KOPT-K1 (cell line): Measurements from ENCODE around the gene NPTX1.
"Not testable (repeated sequence)": the region's sequence is repeated elsewhere in the genome, so short reads cannot be mapped to it uniquely, and the experiment has no call there.

Experiments
- H3K27ac ChIP-seq: fragments of 200-600 bp; sonication (generic); 2 replicates; pipeline ENCODE4 v1.5.1; 2016; ENCODE audit warnings: antibody characterized with exemption, mild to moderate bottlenecking, low read depth, low read length; ENCODE audit not compliant: poor library complexity, severe bottlenecking
- H3K36me3 ChIP-seq: fragments of 200-600 bp; sonication (generic); 2 replicates; pipeline ENCODE4 v1.5.1; 2017; ENCODE audit warnings: antibody characterized with exemption, mild to moderate bottlenecking, low read length, moderate library complexity; ENCODE audit not compliant: insufficient read depth
- H3K9me3 ChIP-seq: fragments of 200-600 bp; sonication (generic); 2 replicates; pipeline ENCODE4 v1.5.1; 2017; ENCODE audit warnings: antibody characterized with exemption, low read length, mild to moderate bottlenecking; ENCODE audit not compliant: insufficient read depth, poor library complexity, severe bottlenecking

The NPTX1 gene

DNA sequence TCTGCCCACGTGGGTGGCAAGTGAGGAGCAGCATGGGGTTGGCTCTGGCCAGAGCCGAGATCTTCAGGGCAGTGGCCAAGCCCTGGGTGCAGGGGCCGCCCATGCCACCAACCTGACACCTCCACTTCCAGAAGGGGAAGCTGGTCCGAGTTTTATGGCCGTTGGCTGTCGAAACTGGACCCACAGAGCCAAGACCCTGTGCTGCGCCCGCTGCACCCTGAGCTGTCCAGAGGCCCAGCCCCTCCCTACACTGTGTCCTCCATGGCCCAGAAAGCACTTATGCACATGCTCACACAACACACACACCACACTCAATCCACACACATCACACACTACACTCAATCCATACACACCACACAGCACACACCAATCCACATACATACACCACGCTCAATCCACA, 34.4 kb upstream of the NPTX1 start:
- Histone ChIP-seq H3K36me3 (no peaks in the 10 kb centered on the region), H3K9me3 (no peaks in the 10 kb centered on the region), H3K27ac (no peak overlapping the region)

DNA sequence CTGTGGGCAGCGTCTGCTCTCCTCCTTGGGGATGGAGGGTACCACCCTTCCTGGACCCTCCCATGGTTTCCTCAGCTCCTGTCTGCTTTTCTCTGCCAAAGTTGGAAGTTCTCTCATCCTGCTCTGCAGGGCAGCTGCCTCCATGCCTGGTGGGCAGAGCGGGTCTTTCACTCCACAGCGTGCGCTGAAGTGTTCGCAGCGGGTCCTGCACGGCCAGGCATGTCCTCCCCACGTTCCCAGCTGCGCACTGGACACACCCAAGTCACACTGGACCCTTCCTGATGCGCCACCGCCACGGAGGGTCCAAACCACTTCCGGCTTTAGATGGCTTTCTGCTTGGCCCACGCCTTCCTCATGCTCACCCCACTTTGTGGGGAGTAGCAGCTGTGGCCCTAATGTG, 33.7 kb upstream of the NPTX1 start:
- H3K36me3 ChIP-seq: no peaks in the 10 kb centered on the region
- H3K9me3 ChIP-seq: no peaks in the 10 kb centered on the region
- no peak overlapping the region for H3K27ac ChIP-seq

DNA sequence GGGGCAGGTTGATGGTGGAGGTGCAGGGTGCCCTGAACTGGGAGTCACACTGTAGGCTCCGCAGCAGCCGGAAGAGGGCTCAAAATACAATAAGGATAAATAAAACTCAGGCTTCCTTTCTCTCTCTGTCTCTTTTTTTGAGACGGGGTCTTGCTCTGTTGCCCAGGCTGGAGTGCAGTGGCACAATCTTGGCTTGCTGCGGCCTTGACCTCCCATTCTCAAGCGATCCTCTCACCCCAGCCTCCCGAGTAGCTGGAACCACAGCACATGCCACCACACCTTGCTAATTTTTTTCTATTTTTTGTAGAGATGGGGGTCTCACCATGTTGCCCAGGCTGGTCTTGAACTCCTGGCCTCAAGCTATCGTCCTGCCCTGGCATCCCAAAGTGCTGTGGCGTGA, 32.9 kb upstream of the NPTX1 start:
- Histone ChIP-seq H3K36me3 (no peaks in the 10 kb centered on the region), H3K9me3 (no peaks in the 10 kb centered on the region), H3K27ac (no peak overlapping the region)

DNA sequence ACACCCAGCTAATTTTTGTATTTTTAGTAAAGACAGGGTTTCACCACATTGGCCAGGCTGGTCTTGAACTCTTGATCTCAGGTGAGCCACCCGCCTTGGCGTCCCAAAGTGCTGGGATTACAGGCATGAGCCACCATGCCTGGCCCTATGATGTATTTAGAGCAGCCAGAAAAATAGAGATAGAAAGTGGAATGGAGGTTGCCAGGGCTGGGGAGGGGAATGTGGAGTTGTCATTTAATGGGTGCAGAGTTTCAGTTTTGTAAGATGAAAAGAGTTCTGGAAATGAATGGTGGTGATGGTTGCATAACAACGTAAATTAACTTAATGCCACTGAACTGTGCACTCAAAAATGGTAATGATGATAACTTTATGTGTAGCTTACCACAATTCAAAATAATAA, 31.6 kb upstream of the NPTX1 start:
- no peak overlapping the region for H3K27ac ChIP-seq

DNA sequence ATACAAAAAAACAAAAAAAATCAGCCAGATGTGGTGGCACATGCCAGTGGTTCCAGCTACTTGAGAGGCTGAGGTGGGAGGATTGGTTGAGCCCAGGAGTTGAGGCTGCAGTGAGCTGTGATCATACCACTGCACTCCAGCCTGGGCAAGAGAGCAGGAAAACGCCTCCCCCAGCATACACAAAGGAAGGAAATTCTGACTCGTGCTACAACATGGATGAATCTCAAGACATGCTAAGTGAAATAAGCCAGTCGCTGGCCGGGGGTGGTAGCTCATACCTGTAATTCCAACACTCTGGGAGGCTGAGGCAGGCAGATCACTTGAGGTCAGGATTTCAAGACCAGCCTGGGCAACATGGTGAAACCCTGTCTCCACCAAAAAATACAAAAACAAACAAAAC, 30.8 kb upstream of the NPTX1 start:
- H3K9me3 ChIP-seq, H3K27ac ChIP-seq, H3K36me3 ChIP-seq: not testable (repeated sequence)

More for the DNA sequence above, 31.6 kb upstream of the NPTX1 start:
- no peaks in the 10 kb centered on the region for H3K36me3 ChIP-seq
- no peaks in the 10 kb centered on the region for H3K9me3 ChIP-seq

DNA sequence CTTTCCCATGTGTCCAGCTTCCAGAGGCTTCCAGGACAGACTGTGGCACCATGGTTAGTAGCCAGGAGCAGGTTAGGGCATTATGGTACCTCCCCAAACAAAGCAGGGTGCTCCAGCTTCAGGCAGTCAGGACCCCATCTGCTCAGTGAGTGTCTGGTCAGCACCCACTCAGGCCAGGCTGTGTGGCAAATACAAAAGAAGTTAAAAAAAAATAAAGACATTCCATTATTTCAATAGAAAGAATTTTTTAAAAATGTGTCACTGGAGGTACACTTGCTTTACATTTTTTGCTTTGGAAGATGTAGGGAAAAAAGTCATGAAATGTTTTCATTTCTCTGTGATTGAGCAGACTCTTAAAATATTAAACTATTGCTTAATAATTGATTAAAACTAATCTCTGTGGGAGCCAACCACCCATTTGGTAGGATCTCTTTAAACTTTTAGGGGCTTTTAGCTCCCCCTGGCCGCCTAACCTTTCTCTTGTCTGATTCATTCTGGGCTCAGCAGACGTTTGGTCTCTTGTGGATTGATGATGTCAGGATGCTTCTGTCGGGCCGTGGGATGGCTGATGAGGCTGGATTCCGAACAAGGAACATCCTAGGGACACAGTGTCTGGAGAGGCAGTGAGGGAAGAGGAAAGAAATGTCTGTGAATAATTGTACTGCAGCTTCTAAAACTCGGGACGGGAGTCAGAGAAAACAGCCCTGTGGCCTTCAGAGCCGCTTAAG, 28.4 kb upstream of the NPTX1 start:
- no peaks in the 10 kb centered on the region for H3K9me3 ChIP-seq
- H3K27ac ChIP-seq: no peak overlapping the region
- no peaks in the 10 kb centered on the region for H3K36me3 ChIP-seq

DNA sequence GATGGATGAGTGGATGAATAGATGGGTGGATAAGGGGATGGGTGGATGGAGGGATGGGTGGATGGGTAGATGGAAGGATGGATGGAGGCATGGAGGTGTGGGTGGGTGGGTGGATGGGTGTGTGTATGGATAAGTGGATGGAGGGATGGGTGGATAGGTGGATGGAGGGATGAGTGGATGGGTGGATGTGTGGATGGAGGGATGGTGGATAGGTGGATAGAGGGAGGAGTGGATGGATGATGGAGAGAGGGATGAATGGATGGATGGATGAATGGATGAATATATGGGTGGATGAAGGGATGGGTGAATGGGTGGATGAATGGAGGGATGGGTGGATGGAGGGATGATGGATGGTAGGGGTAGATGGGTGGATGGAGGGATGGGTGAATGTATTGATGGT, 27.5 kb upstream of the NPTX1 start:
- Histone ChIP-seq H3K27ac (no peak overlapping the region), H3K9me3 (no peaks in the 10 kb centered on the region)

DNA sequence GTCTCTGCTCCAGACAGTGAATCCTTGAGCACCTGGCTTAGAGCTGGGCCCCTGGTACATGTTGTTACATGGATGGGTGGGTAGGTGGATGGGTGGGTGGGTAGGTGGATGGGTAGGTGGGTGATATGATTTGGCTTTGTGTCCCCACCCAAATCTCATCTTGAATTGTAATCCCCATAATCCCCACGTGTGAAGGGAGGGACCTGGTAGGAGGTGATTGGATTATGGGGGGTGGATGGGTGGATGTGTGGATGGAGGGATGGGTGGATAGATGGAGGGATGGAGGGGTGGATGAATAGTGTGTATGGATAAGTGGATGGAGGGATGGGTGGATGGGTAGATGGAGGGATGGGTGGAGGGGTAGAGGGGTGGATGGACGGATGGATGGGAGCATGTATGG, 26.6 kb upstream of the NPTX1 start:
- Histone ChIP-seq H3K36me3 (no peaks in the 10 kb centered on the region), H3K27ac (no peak overlapping the region), H3K9me3 (no peaks in the 10 kb centered on the region)

More for the DNA sequence above, 27.5 kb upstream of the NPTX1 start:
- no peaks in the 10 kb centered on the region for H3K36me3 ChIP-seq

DNA sequence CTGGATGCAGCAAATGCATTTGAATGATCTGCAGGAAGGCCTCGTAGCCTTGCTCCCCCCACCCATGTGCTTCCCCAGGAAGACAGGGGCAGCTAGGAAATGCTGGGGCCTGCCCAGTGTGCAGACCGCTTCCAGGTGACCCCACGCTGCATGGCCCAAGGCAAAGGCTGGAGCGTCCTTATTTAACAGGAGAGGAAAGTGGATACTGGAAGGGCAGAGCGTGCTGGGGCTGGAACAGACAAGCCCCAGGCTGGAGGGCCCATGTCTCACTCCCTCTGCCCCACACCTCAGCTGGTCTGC, 26.1 kb upstream of the NPTX1 start:
- Histone ChIP-seq H3K9me3 (no peaks in the 10 kb centered on the region), H3K36me3 (no peaks in the 10 kb centered on the region), H3K27ac (no peak overlapping the region)

DNA sequence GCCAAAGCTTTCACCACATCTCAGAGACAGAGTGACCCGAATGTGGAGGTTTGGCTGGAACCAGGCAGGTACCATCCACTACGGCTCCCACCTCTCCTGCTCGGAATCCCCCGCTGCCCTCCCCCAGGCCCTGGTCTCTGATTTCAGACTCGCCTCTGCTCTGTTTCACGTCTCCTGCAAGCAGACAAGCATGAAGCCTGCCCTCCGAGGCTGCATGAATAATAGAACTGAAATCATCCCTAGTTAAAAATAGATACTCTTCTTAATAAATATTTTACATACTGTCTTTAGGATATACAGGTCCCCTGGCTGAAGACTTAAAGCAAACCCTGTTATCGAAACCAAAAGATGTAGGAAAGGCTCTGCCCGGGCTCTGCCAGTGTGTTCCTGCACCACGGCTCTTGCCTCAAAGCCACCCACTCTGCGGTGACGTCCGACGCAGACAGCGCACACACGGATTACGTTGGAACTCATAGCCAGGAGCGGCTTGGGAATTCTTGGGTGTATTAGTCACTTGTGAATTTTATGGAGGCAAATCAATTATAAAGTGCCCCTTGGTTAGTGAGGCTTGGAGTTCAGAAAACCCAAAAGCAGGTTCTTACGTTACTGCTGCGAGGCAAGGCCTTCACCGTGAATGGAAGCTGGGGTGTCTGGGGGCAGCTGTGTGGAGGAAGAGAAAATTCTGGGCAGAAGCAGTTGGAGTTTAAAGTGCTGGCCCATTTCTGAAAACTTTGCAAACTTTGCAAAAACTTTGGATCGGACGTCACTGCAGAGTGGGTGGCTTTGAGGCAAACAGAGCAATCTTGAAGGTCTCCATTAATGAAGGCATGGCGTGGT, 25.6 kb upstream of the NPTX1 start:
- Histone ChIP-seq H3K36me3 (no peaks in the 10 kb centered on the region), H3K9me3 (no peaks in the 10 kb centered on the region), H3K27ac (no peak overlapping the region)

DNA sequence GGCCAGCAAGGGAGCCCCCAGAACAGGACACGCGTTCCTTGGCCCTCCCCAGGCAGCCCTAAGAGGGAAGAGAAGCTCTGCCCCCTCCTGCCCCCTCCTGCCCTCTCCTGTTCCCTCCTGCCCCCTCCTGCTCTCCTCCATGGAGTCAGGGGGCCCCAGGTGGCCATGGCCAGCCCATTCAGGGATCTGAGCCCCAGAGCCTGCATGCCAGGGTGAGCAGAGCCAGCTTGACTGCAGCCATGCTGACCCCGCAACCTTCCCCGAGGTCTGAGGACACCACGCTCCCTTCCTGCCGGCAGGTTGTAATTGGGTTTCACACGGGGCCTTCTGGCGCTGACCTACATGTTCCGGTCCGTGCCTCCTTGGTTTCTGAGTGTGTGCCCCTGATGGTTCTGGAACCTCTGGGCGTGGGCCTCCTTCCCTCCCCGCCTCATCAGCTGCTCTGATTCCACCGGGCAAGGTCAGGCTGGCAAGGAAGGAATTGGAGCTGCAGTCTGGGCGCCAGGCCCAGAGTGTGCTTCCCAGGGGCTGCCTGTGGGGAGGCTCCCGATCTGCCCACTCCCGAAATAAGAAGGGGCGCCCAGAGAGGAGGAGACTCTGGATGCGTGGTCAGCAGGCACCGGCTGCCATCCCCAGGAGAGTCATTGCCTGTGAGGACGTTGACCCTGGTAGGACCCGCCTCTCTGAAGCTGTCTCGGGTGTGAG, 23.7 kb upstream of the NPTX1 start:
- Histone ChIP-seq H3K9me3 (no peaks in the 10 kb centered on the region), H3K27ac (no peak overlapping the region), H3K36me3 (no peaks in the 10 kb centered on the region)

DNA sequence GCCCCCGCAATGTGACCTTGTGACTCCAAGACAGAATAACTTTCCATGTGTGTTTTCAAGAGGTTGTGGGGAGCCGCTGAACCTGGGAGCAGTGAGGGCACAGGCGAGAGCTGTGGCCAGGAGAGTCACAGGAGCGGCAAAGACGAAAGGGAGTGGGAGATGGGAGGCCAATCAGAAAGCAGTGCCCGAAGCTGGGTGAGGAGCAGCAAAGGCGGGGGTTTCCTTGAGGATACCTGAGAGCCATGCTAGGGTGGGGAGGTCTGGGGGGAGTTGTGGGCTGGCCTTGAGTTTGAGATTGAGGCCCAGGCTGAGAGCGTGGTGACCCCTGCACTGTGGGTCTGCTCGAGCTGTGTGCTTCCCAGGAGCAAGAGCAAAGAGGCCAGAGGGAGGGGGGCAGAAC, 23.2 kb upstream of the NPTX1 start:
- no peaks in the 10 kb centered on the region for H3K36me3 ChIP-seq
- no peak overlapping the region for H3K27ac ChIP-seq
- no peaks in the 10 kb centered on the region for H3K9me3 ChIP-seq

DNA sequence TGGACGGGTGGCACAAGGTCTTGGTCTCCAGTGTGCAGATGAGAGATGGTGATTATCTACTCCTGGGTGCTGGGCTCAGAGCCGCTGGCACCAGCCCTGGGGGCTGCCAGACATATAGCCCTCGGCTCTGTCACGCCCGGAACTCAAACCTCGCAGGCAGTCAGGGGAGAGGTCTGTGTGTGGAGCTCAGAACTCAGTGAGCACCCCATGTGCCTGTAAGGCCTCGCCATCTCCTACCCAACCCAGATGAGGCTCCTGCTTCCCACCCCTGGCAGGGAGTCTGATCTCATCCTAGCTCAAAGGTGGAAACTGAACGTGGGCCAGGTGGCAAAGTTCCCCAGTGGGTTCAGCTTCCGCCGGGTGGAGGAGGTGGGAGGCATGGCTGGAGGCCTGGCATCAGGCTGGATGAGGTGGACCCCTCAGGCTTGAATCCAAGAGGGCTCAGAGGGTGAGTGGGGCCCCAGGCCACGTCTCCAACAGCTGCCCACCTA, 22.6 kb upstream of the NPTX1 start:
- Histone ChIP-seq H3K36me3 (no peaks in the 10 kb centered on the region), H3K27ac (no peak overlapping the region), H3K9me3 (no peaks in the 10 kb centered on the region)

DNA sequence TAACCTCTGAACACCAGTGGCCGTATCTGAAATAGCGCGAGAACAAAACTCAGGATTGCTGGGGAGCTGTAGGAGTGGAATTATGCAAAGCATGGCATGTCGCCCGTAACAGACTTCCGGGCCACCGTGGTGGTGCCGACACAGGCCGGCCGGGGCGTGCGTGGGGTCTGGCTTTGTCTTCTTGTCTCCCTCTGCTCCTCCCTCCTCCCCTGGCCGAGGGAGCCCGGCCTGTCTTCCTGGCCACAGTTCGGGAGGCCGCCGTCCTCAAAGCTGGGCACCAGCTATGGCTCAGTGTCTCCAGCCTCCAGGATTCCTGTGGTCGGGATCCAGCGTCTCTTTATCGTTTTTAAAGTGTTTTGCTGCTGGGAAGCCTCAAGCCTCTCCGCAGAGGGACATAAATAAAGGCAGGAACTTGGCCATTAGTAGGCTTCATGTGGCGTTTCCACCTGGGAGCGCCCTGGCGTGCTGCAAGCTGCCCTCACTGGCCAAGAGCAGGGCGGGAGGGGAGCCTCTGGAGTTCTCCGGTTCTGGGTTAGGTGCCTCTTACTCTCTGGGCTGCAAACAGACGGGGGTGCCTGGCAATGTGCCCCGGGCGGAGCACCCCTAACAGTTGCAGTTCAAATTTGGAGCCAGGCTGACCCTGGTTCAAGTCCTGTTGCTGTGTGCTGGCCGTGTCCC, 22.0 kb upstream of the NPTX1 start:
- no peaks in the 10 kb centered on the region for H3K36me3 ChIP-seq
- no peak overlapping the region for H3K27ac ChIP-seq
- H3K9me3 ChIP-seq: no peaks in the 10 kb centered on the region

DNA sequence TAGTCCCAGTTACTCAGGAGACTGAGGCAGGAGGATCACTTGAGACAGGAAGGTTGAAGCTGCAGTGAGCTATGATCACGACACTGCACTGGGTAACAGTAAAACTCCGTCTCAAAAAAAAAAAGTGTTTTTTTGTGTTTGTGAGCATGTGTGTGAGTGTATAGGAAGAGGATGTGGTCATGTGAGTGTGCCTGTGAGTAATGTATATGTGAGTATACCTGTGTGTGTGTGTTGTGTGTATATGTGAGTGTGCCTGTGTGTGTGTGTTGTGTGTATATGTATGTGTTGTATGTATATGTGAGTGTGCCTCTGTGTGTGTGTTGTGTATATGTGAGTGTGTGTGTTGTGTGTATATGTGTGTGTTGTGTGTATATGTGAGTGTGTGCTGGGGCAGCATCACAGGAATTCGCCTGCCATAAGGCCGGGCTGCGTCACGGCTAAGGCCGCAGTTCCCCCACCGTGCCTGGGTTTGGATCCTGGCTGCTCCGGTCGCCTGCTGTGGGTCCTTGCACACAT, 21.4 kb upstream of the NPTX1 start:
- Histone ChIP-seq H3K9me3 (no peaks in the 10 kb centered on the region), H3K27ac (no peak overlapping the region), H3K36me3 (no peaks in the 10 kb centered on the region)
